K562 (cell line): Measurements from ENCODE around the gene CREB3L1. TPM values are rescaled to one million over a fixed set of nuclear protein-coding genes. Genes with fewer than 3 reads are reported as not detected.

Experiments used
- ADNP ChIP-seq: fragments of 200-800 bp; sonication (Bioruptor generic); IDR thresholded peaks from 2 replicates; pipeline ENCODE4 v1.6.1; 2016; ENCODE audit warnings: missing genetic modification characterization, missing compliant biosample characterization
- BRD4 ChIP-seq: fragments of 200-600 bp; sonication (generic); IDR thresholded peaks from 2 replicates; pipeline ENCODE4 v1.6.1; 2017; ENCODE audit warnings: inconsistent platforms
- FOXA1 ChIP-seq: fragments of 450-650 bp; IDR thresholded peaks from 2 replicates; pipeline ENCODE4 v1.6.1; 2016; ENCODE audit warnings: mild to moderate bottlenecking, borderline replicate concordance
- GTF2E2 ChIP-seq: fragments of 200-800 bp; sonication (Bioruptor generic); IDR thresholded peaks from 2 replicates; pipeline ENCODE4 v1.6.1; 2016; ENCODE audit warnings: missing genetic modification characterization, missing compliant biosample characterization
- HMGN3 ChIP-seq: IDR thresholded peaks from 2 replicates; pipeline ENCODE4 v1.6.1; 2011; ENCODE audit warnings: borderline replicate concordance, low read depth, mild to moderate bottlenecking, mixed read lengths, low read length; ENCODE audit not compliant: insufficient read length; ENCODE audit errors: extremely low read depth
- HNRNPL ChIP-seq: fragments of 200-400 bp; formaldehyde crosslinking; IDR thresholded peaks from 2 replicates; pipeline ENCODE4 v1.6.1; 2017; ENCODE audit warnings: low read depth, mild to moderate bottlenecking, low read length
- NFRKB ChIP-seq: fragments of 450-650 bp; IDR thresholded peaks from 2 replicates; pipeline ENCODE4 v1.6.1; 2016; ENCODE audit warnings: low read depth
- NONO ChIP-seq, 2 experiments: fragments of 200-400 bp in 1 of 2; fragments of 450-650 bp in 1 of 2; formaldehyde crosslinking in 1 of 2; IDR thresholded peaks; 2 replicates each; pipeline ENCODE4 v1.6.1; 2017; ENCODE audit warnings: low read depth in 2 of 2, mild to moderate bottlenecking in 2 of 2, moderate library complexity in 2 of 2, low read length in 1 of 2
- RBFOX2 ChIP-seq: fragments of 200-400 bp; formaldehyde crosslinking; IDR thresholded peaks from 2 replicates; pipeline ENCODE4 v1.6.1; 2017; ENCODE audit warnings: low read depth, mild to moderate bottlenecking, low read length, moderate library complexity
- RBM39 ChIP-seq: fragments of 200-400 bp; formaldehyde crosslinking; optimal IDR thresholded peaks from 2 replicates; pipeline ENCODE3; 2018; ENCODE audit warnings: low read depth, low read length
- RHOXF2B ChIP-seq: fragments of 250-450 bp; sonication (Bioruptor Pico); conservative IDR thresholded peaks from 2 replicates; pipeline ENCODE4 v1.5.1; 2021
- SFPQ ChIP-seq: fragments of 200-400 bp; formaldehyde crosslinking; IDR thresholded peaks from 2 replicates; pipeline ENCODE4 v1.6.1; 2017; ENCODE audit warnings: mild to moderate bottlenecking, low read depth, low read length, moderate library complexity
- SRF ChIP-seq, 2 experiments: fragments of 250-450, 450-650 bp in 1 of 2; sonication (Bioruptor Pico) in 1 of 2; sonication (generic) in 1 of 2; formaldehyde crosslinking; IDR thresholded peaks; 2 replicates each; pipeline versions ENCODE4 v1.5.0 to v1.5.1; 2020 to 2022; ENCODE audit warnings: mild to moderate bottlenecking in 1 of 2, missing genetic modification reagents in 1 of 2
- TAL1 ChIP-seq: fragments of 450-650 bp; IDR thresholded peaks from 2 replicates; pipeline ENCODE4 v1.6.1; 2016; ENCODE audit warnings: mild to moderate bottlenecking
- TARDBP ChIP-seq: fragments of 450-650 bp; IDR thresholded peaks from 2 replicates; pipeline ENCODE4 v1.6.1; 2016
- TCF7 ChIP-seq: sonication (generic); IDR thresholded peaks from 2 replicates; pipeline ENCODE4 v1.6.1; 2016; ENCODE audit warnings: antibody characterized with exemption, borderline replicate concordance
- VEZF1 ChIP-seq: fragments of 200-800 bp; sonication (Bioruptor generic); IDR thresholded peaks from 2 replicates; pipeline ENCODE4 v1.6.1; 2017; ENCODE audit warnings: missing genetic modification characterization, missing compliant biosample characterization
- ZFP1 ChIP-seq: fragments of 450-650 bp; formaldehyde crosslinking; IDR thresholded peaks from 2 replicates; pipeline ENCODE4 v1.4.0; 2020; ENCODE audit warnings: mild to moderate bottlenecking, mixed read lengths
- ZKSCAN3 ChIP-seq: fragments of 250-450 bp; sonication (Bioruptor Pico); IDR thresholded peaks from 2 replicates; pipeline ENCODE4 v1.4.0; 2020
- ZNF124 ChIP-seq: sonication (generic); formaldehyde crosslinking; IDR thresholded peaks from 2 replicates; pipeline ENCODE4 v1.8.1; 2022; ENCODE audit warnings: missing genetic modification reagents
- ZNF165 ChIP-seq: fragments of 250-450 bp; sonication (Bioruptor Pico); IDR thresholded peaks from 2 replicates; pipeline ENCODE4 v1.4.0; 2020; ENCODE audit warnings: borderline replicate concordance
- ZNF197 ChIP-seq: fragments of 200-800 bp; sonication (Bioruptor generic); IDR thresholded peaks from 2 replicates; pipeline ENCODE4 v1.6.1; 2016; ENCODE audit warnings: low read depth, missing genetic modification characterization, missing compliant biosample characterization
- ZNF436 ChIP-seq: fragments of 250-450, 450-650 bp; sonication (Bioruptor Pico); formaldehyde crosslinking; IDR thresholded peaks from 2 replicates; pipeline ENCODE4 v1.7.0; 2020; ENCODE audit warnings: mild to moderate bottlenecking
- polyA plus RNA-seq, 8 experiments: library from polyadenylated mRNA; depleted of rRNA in 4 of 8; stranded (reverse) in 5 of 8; unstranded in 3 of 8; fragments of >200 nt; fragmentation: Nextera tagmentation in 2 of 8; fragmentation: Illumina TruSeq in 1 of 8; extraction: Ambion mirVana in 2 of 8; extraction: Trizol in 1 of 8; gene quantifications; 2 replicates each; pipeline versions ENCODE4 v1.2.1 to v1.2.3, GENCODE V29; 2011 to 2014; ENCODE audit warnings: inconsistent platforms in 1 of 8, missing spikeins in 1 of 8
- total RNA-seq, 7 experiments: library from RNA; depleted of rRNA in 6 of 7; stranded (reverse); fragments of >200 nt in 6 of 7; fragmentation: Illumina TruSeq in 2 of 7; extraction: Trizol in 2 of 7; gene quantifications; 2 replicates each; pipeline versions ENCODE4 v1.2.1 to v1.2.3, GENCODE V29; 2011 to 2021; ENCODE audit warnings: low replicate concordance in 1 of 7

CREB3L1 gene
- total and polyA plus RNA-seq, 9 of the 15 experiments (the other 6 are each of a cell fraction or from before 2014, with no cell fraction given), result 1.2 to 27.6 (median 3.7) TPM

GRCh38 chr11:46296528-46297448 lies 19.3 kb downstream of the CREB3L1 start (continued):
- no peak for TF ChIP-seq ZNF165
- no peak for TF ChIP-seq GTF2E2
- no peak for TF ChIP-seq FOXA1
- peak; percentile 87 for TF ChIP-seq TAL1
- no peak for TF ChIP-seq RHOXF2B (CRISPR knock-in tag)
- no peak for TF ChIP-seq RBM39
- TF ChIP-seq HMGN3, result peak; percentile 94
- no peak for TF ChIP-seq ZNF124 (CRISPR knock-in tag)
- TF ChIP-seq HNRNPL, result no peak
- TF ChIP-seq VEZF1 (CRISPR knock-in tag), result peak; percentile 80
- no peak for TF ChIP-seq BRD4
- peak; percentile 72; the same call in 1 of the 2 replicates for TF ChIP-seq TARDBP
- TF ChIP-seq ADNP (tag), result no peak
- TF ChIP-seq RBFOX2, result peak; percentile 38; the same call in 1 of the 2 replicates
- no peak for TF ChIP-seq SRF (CRISPR knock-in tag; IDR thresholded peaks at IDR 0.05)
- TF ChIP-seq ZNF436 (CRISPR knock-in tag), result no peak
- 0 out of 2 replicates have a peak, but pooled peaks have one; percentile 23 for TF ChIP-seq NFRKB
- no peak for TF ChIP-seq SFPQ
- TF ChIP-seq TCF7, result no peak
- no peak for TF ChIP-seq ZKSCAN3 (CRISPR knock-in tag)
- TF ChIP-seq NONO (IDR thresholded peaks at IDR 0.05; ENCODE audit: low read depth in 2 of 2, low read length in 1 of 2), result peak in 1 of 2 experiments; percentile 72; a peak in 2 of 4 replicates
- TF ChIP-seq ZNF197 (CRISPR knock-in tag), result no peak
- TF ChIP-seq ZFP1 (CRISPR knock-in tag), result no peak
